K562 (cell line): Measurements from ENCODE around the gene PTPN1. TPM values are rescaled to one million over a fixed set of nuclear protein-coding genes. Genes with fewer than 3 reads are reported as not detected.
A peak's percentile ranks its signal among the peaks of the same experiment; 100 is the strongest.

ENCODE experiments used
- CBX5 ChIP-seq: IDR thresholded peaks from 2 replicates; pipeline ENCODE4 v1.6.1; 2014; ENCODE audit warnings: low read depth, borderline replicate concordance
- CHD4 ChIP-seq: fragments of 200-600 bp; sonication (generic); IDR thresholded peaks from 3 replicates; pipeline ENCODE4 v1.6.1; 2012; ENCODE audit warnings: low read depth, mild to moderate bottlenecking, mixed read lengths, low read length, inconsistent platforms; ENCODE audit not compliant: insufficient read depth, insufficient replicate concordance, poor library complexity, severe bottlenecking
- DLX4 ChIP-seq: fragments of 250-450 bp; sonication (Bioruptor Pico); IDR thresholded peaks from 2 replicates; pipeline ENCODE4 v1.6.1; 2021; ENCODE audit warnings: mild to moderate bottlenecking
- FOXK1 ChIP-seq: sonication (generic); formaldehyde crosslinking; IDR thresholded peaks from 2 replicates; pipeline ENCODE4 v1.8.0; 2022; ENCODE audit warnings: missing genetic modification reagents, mild to moderate bottlenecking, borderline replicate concordance
- FOXP4 ChIP-seq: sonication (generic); formaldehyde crosslinking; IDR thresholded peaks from 2 replicates; pipeline ENCODE4 v1.8.0; 2022; ENCODE audit warnings: mild to moderate bottlenecking, missing genetic modification reagents, borderline replicate concordance
- HLTF ChIP-seq: fragments of 450-650 bp; IDR thresholded peaks from 2 replicates; pipeline ENCODE4 v1.6.1; 2016
- KLF6 ChIP-seq: fragments of 250-450 bp; sonication (Bioruptor Pico); IDR thresholded peaks from 2 replicates; pipeline ENCODE4 v1.4.0; 2020; ENCODE audit warnings: mild to moderate bottlenecking, moderate library complexity, borderline replicate concordance
- L3MBTL2 ChIP-seq: fragments of 450-650 bp; IDR thresholded peaks from 2 replicates; pipeline ENCODE4 v1.6.1; 2016; ENCODE audit warnings: mild to moderate bottlenecking, moderate library complexity
- MAX ChIP-seq: sonication (generic); formaldehyde crosslinking; IDR thresholded peaks from 2 replicates; pipeline ENCODE4 v1.9.0; 2022; ENCODE audit warnings: mild to moderate bottlenecking, missing genetic modification reagents
- MNT ChIP-seq, 2 experiments: fragments of 450-650 bp; conservative IDR thresholded peaks; 2 replicates each; pipeline ENCODE4 v1.6.1; 2017; ENCODE audit warnings: mild to moderate bottlenecking in 2 of 2, moderate library complexity in 2 of 2
- NEUROD1 ChIP-seq: fragments of 150-350 bp; IDR thresholded peaks from 2 replicates; pipeline ENCODE4 v1.6.1; 2014; ENCODE audit warnings: borderline replicate concordance, low read length, low read depth; ENCODE audit not compliant: partially characterized antibody
- SIX5 ChIP-seq, 2 experiments: IDR thresholded peaks; 2 replicates each; pipeline ENCODE4 v1.6.1; 2011; ENCODE audit warnings: low read length in 2 of 2, borderline replicate concordance in 1 of 2, low read depth in 1 of 2, mild to moderate bottlenecking in 1 of 2, moderate library complexity in 1 of 2; ENCODE audit not compliant: insufficient read depth in 1 of 2
- TAF1 ChIP-seq: IDR thresholded peaks from 2 replicates; pipeline ENCODE4 v1.6.1; 2011; ENCODE audit warnings: mild to moderate bottlenecking, low read length, moderate library complexity; ENCODE audit not compliant: insufficient read depth, control insufficient read depth, severe bottlenecking; ENCODE audit errors: extremely low read depth
- TRIM28 ChIP-seq: fragments of 450-650 bp; IDR thresholded peaks from 2 replicates; pipeline ENCODE4 v1.6.1; 2017
- ZNF280B ChIP-seq: fragments of 250-450 bp; sonication (Bioruptor Pico); IDR thresholded peaks from 2 replicates; pipeline ENCODE4 v1.5.1; 2021; ENCODE audit warnings: mild to moderate bottlenecking
- polyA plus RNA-seq, 8 experiments: library from polyadenylated mRNA; depleted of rRNA in 4 of 8; stranded (reverse) in 5 of 8; unstranded in 3 of 8; fragments of >200 nt; fragmentation: Nextera tagmentation in 2 of 8; fragmentation: Illumina TruSeq in 1 of 8; extraction: Ambion mirVana in 2 of 8; extraction: Trizol in 1 of 8; gene quantifications; 2 replicates each; pipeline versions ENCODE4 v1.2.1 to v1.2.3, GENCODE V29; 2011 to 2014; ENCODE audit warnings: inconsistent platforms in 1 of 8, missing spikeins in 1 of 8
- total RNA-seq, 7 experiments: library from RNA; depleted of rRNA in 6 of 7; stranded (reverse); fragments of >200 nt in 6 of 7; fragmentation: Illumina TruSeq in 2 of 7; extraction: Trizol in 2 of 7; gene quantifications; 2 replicates each; pipeline versions ENCODE4 v1.2.1 to v1.2.3, GENCODE V29; 2011 to 2021; ENCODE audit warnings: low replicate concordance in 1 of 7
- TF ChIP-seq, protein P1 (sequence below): sonication (generic); formaldehyde crosslinking; IDR thresholded peaks from 2 replicates; pipeline ENCODE4 v1.9.0; 2022; ENCODE audit warnings: mild to moderate bottlenecking, missing genetic modification reagents
- TF ChIP-seq, protein P2 (sequence below): fragments of 200-800 bp; sonication (Bioruptor generic); IDR thresholded peaks from 2 replicates; pipeline ENCODE4 v1.6.1; 2017; ENCODE audit warnings: missing genetic modification characterization, missing compliant biosample characterization

The PTPN1 gene
- total and polyA plus RNA-seq, 9 of the 15 experiments (the other 6 are each of a cell fraction or from before 2014, with no cell fraction given): 11.0 to 85.3 (median 54.0) TPM

- TF ChIP-seq, protein P1, sequence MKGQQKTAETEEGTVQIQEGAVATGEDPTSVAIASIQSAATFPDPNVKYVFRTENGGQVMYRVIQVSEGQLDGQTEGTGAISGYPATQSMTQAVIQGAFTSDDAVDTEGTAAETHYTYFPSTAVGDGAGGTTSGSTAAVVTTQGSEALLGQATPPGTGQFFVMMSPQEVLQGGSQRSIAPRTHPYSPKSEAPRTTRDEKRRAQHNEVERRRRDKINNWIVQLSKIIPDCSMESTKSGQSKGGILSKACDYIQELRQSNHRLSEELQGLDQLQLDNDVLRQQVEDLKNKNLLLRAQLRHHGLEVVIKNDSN (CRISPR knock-in tag): no peak
- TF ChIP-seq TRIM28: 0 out of 2 replicates have a peak, but pooled peaks have one; percentile 31
- no peak for TF ChIP-seq DLX4 (CRISPR knock-in tag)
- TF ChIP-seq MNT (conservative IDR thresholded peaks at IDR 0.05): peak; percentile 86 to 92
- TF ChIP-seq FOXP4 (CRISPR knock-in tag): peak; percentile 95
- TF ChIP-seq FOXK1 (CRISPR knock-in tag): 0 out of 2 replicates have a peak, but pooled peaks have one; percentile 62
- no peak for TF ChIP-seq HLTF
- TF ChIP-seq CBX5: 0 out of 2 replicates have a peak, but pooled peaks have one; percentile 51
- TF ChIP-seq NEUROD1: peak; percentile 30
- no peak for TF ChIP-seq ZNF280B (CRISPR knock-in tag)
- TF ChIP-seq TAF1: peak; percentile 23
- peak; percentile 28; the same call in 1 of the 2 replicates for TF ChIP-seq KLF6 (CRISPR knock-in tag)
- peak; percentile 96 for TF ChIP-seq MAX (CRISPR knock-in tag)
- TF ChIP-seq SIX5 (IDR thresholded peaks at IDR 0.05; ENCODE audit: borderline replicate concordance in 1 of 2, insufficient read depth in 1 of 2, low read depth in 1 of 2, low read length in 2 of 2): 0 out of 4 replicates have a peak, but pooled peaks of 1 of the 2 experiments have one; percentile 16
- TF ChIP-seq, protein P2, sequence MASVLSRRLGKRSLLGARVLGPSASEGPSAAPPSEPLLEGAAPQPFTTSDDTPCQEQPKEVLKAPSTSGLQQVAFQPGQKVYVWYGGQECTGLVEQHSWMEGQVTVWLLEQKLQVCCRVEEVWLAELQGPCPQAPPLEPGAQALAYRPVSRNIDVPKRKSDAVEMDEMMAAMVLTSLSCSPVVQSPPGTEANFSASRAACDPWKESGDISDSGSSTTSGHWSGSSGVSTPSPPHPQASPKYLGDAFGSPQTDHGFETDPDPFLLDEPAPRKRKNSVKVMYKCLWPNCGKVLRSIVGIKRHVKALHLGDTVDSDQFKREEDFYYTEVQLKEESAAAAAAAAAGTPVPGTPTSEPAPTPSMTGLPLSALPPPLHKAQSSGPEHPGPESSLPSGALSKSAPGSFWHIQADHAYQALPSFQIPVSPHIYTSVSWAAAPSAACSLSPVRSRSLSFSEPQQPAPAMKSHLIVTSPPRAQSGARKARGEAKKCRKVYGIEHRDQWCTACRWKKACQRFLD (CRISPR knock-in tag): peak; percentile 69
- peak; percentile 97 for TF ChIP-seq L3MBTL2
- TF ChIP-seq CHD4: no peak
Measured at GRCh38 chr20:50478162-50478990, 31.8 kb upstream of the PTPN1 start (continued).
